ENCODE data around the gene DAPK2.

GRCh38 chr15:63881431-63881830 lies 164.9 kb downstream of the DAPK2 start:
- TF ChIP-seq EZH2 (IDR thresholded peaks at IDR 0.05) (no peak), POLR2AphosphoS5 (IDR thresholded peaks at IDR 0.05; ENCODE audit: borderline replicate concordance, low read depth, low read length) (no peak)
